Embryonic facial prominence (tissue), 1 donor: Measurements from ENCODE around the gene DMKN.

ENCODE experiments used
- DNase-seq: peaks from one replicate; pipeline ENCODE4 v3.0.0-alpha.2; 2016; ENCODE audit errors: extremely low spot score

Gene DMKN

GRCh38 chr19:35524181-35524837, 10.9 kb upstream of the DMKN start:
- no peak for DNase-seq

GRCh38 chr19:35522745-35523327, 9.4 kb upstream of the DMKN start:
- no peak for DNase-seq

- DNase-seq: no peak
Observed at GRCh38 chr19:35521124-35521743, 7.8 kb upstream of the DMKN start.

GRCh38 chr19:35519291-35519690, 5.8 kb upstream of the DMKN start:
- DNase-seq: no peak

- no peak for DNase-seq
Observed at GRCh38 chr19:35518313-35518712, 4.9 kb upstream of the DMKN start.

- DNase-seq: no peak
Observed at GRCh38 chr19:35517342-35517741, 3.9 kb upstream of the DMKN start.

- no peak for DNase-seq
Observed at GRCh38 chr19:35516310-35516709, 2.9 kb upstream of the DMKN start.

- DNase-seq: no peak
Observed at GRCh38 chr19:35514282-35514809, 897 bp upstream of the DMKN start.

- no peak for DNase-seq
Observed at GRCh38 chr19:35512831-35513627, 420 bp downstream of the DMKN start.

- DNase-seq: no peak
Observed at GRCh38 chr19:35511337-35511736, 2.1 kb downstream of the DMKN start.

GRCh38 chr19:35510626-35510964, 2.9 kb downstream of the DMKN start:
- DNase-seq: no peak

GRCh38 chr19:35509861-35510625, 3.4 kb downstream of the DMKN start:
- no peak for DNase-seq

GRCh38 chr19:35509018-35509652, 4.3 kb downstream of the DMKN start:
- no peak for DNase-seq

GRCh38 chr19:35508129-35508528, 5.3 kb downstream of the DMKN start:
- no peak for DNase-seq

GRCh38 chr19:35507561-35507960, 5.9 kb downstream of the DMKN start:
- no peak for DNase-seq

- no peak for DNase-seq
Observed at GRCh38 chr19:35506011-35506410, 7.4 kb downstream of the DMKN start.

GRCh38 chr19:35502751-35503150, 10.7 kb downstream of the DMKN start:
- DNase-seq: no peak

- no peak for DNase-seq
Observed at GRCh38 chr19:35501684-35502083, 11.8 kb downstream of the DMKN start.

GRCh38 chr19:35500611-35501010, 12.8 kb downstream of the DMKN start:
- no peak for DNase-seq

- DNase-seq: no peak
Observed at GRCh38 chr19:35498984-35499527, 14.4 kb downstream of the DMKN start.

- DNase-seq: no peak
Observed at GRCh38 chr19:35498220-35498619, 15.2 kb downstream of the DMKN start.
